HEK293 (cell line): ENCODE measurements around the gene TMEM239.
A peak's percentile ranks its signal among the peaks of the same experiment; 100 is the strongest.

ENCODE experiments used
- CTCF ChIA-PET: fragments of 350-600 bp; formaldehyde crosslinking; extraction: SDS; loops from one replicate; lab custom pipeline; 2021; ENCODE audit warnings: antibody characterized with exemption; lab: Yijun Ruan, JAX
- POLR2A ChIA-PET: fragments of 300-600 bp; formaldehyde crosslinking; extraction: SDS; loops from one replicate; lab custom pipeline; 2020; ENCODE audit warnings: antibody characterized with exemption, inconsistent platforms; lab: Yijun Ruan, JAX
- H3K27ac ChIP-seq: fragments of 200-500 bp; sonication (Bioruptor generic); 2 replicates; pipeline ENCODE4 v1.5.1; 2014; ENCODE audit warnings: low read depth, low read length, control low read depth, inconsistent platforms; ENCODE audit errors: extremely low read depth
- H3K36me3 ChIP-seq, 2 experiments: fragments of 200-500 bp in 1 of 2; sonication (Bioruptor generic) in 1 of 2; 1 replicate in 1 of 2; 2 replicates in 1 of 2; pipeline ENCODE4 v1.5.1; 2014 to 2017; ENCODE audit warnings: inconsistent platforms in 2 of 2, low read length in 2 of 2; ENCODE audit not compliant: control insufficient read depth in 2 of 2, insufficient read depth in 1 of 2
- H3K4me1 ChIP-seq: fragments of 200-500 bp; sonication (Bioruptor generic); 2 replicates; pipeline ENCODE4 v1.5.1; 2014; ENCODE audit warnings: mild to moderate bottlenecking, low read length, inconsistent platforms; ENCODE audit not compliant: control insufficient read depth, insufficient read depth
- H3K4me3 ChIP-seq: 2 replicates; pipeline ENCODE4 v1.5.1; 2011; ENCODE audit warnings: low read depth, mild to moderate bottlenecking, control low read depth, low read length, moderate library complexity
- H3K9me3 ChIP-seq: fragments of 200-500 bp; sonication (Bioruptor generic); 2 replicates; pipeline ENCODE4 v1.5.1; 2014; ENCODE audit warnings: low read depth, low read length, inconsistent platforms; ENCODE audit not compliant: control insufficient read depth, insufficient read depth
- FEZF1 ChIP-seq: fragments of 450-650 bp; formaldehyde crosslinking; IDR thresholded peaks from 2 replicates; pipeline ENCODE4 v1.5.1; 2016; ENCODE audit warnings: missing biosample characterization, missing genetic modification characterization
- GLIS1 ChIP-seq: fragments of 450-650 bp; formaldehyde crosslinking; IDR thresholded peaks from 2 replicates; pipeline ENCODE4 v1.5.1; 2016; ENCODE audit warnings: missing biosample characterization, missing genetic modification characterization
- HOXD13 ChIP-seq: sonication (generic); formaldehyde crosslinking; IDR thresholded peaks from 2 replicates; pipeline ENCODE4 v1.8.0; 2022; ENCODE audit warnings: missing genetic modification reagents, borderline replicate concordance
- KLF7 ChIP-seq: fragments of 450-650 bp; formaldehyde crosslinking; IDR thresholded peaks from 2 replicates; pipeline ENCODE4 v1.5.1; 2016; ENCODE audit warnings: missing biosample characterization, missing genetic modification characterization, borderline replicate concordance
- OSR2 ChIP-seq: fragments of 450-650 bp; formaldehyde crosslinking; IDR thresholded peaks from 2 replicates; pipeline ENCODE4 v1.5.1; 2016; ENCODE audit warnings: missing biosample characterization, missing genetic modification characterization
- SETDB1 ChIP-seq: IDR thresholded peaks from one replicate; pipeline ENCODE4 v1.6.1; 2017; ENCODE audit warnings: mild to moderate bottlenecking, low read length, moderate library complexity, mixed read lengths; ENCODE audit not compliant: insufficient read length
- SP3 ChIP-seq: fragments of 450-650 bp; formaldehyde crosslinking; IDR thresholded peaks from 2 replicates; pipeline ENCODE4 v1.5.1; 2016; ENCODE audit warnings: missing biosample characterization, missing genetic modification characterization
- SP7 ChIP-seq: fragments of 450-650 bp; formaldehyde crosslinking; IDR thresholded peaks from 2 replicates; pipeline ENCODE4 v1.5.1; 2016; ENCODE audit warnings: missing biosample characterization, missing genetic modification characterization
- TCF7L2 ChIP-seq: IDR thresholded peaks from 2 replicates; pipeline ENCODE4 v1.6.1; 2011; ENCODE audit warnings: low read depth, mild to moderate bottlenecking, inconsistent platforms, low read length, moderate library complexity, borderline replicate concordance
- TRIM28 ChIP-seq: IDR thresholded peaks from 2 replicates; pipeline ENCODE4 v1.6.1; 2011; ENCODE audit warnings: low read length, control low read depth, borderline replicate concordance
- YY1 ChIP-seq: fragments of 450-650 bp; formaldehyde crosslinking; IDR thresholded peaks from 2 replicates; pipeline ENCODE4 v1.5.1; 2018; ENCODE audit warnings: missing biosample characterization, missing genetic modification characterization
- ZBTB21 ChIP-seq: fragments of 450-650 bp; formaldehyde crosslinking; IDR thresholded peaks from 2 replicates; pipeline ENCODE4 v1.5.1; 2017; ENCODE audit warnings: missing biosample characterization, missing genetic modification characterization
- ZNF157 ChIP-seq: fragments of 450-650 bp; formaldehyde crosslinking; IDR thresholded peaks from 2 replicates; pipeline ENCODE4 v1.5.1; 2016; ENCODE audit warnings: missing biosample characterization, missing genetic modification characterization
- ZNF274 ChIP-seq, 2 experiments: fragments of 200-500 bp in 1 of 2; fragments of 450-650 bp in 1 of 2; sonication (Bioruptor generic) in 1 of 2; formaldehyde crosslinking in 1 of 2; IDR thresholded peaks; 2 replicates each; pipeline versions ENCODE4 v1.5.1 to v1.6.1; 2014 to 2016; ENCODE audit warnings: borderline replicate concordance in 1 of 2, inconsistent platforms in 1 of 2, low read length in 1 of 2, missing biosample characterization in 1 of 2, missing genetic modification characterization in 1 of 2
- ZNF366 ChIP-seq: fragments of 450-650 bp; formaldehyde crosslinking; conservative IDR thresholded peaks from 2 replicates; pipeline ENCODE4 v1.5.1; 2016; ENCODE audit warnings: missing biosample characterization, missing genetic modification characterization
- ZNF391 ChIP-seq: fragments of 450-650 bp; formaldehyde crosslinking; IDR thresholded peaks from 2 replicates; pipeline ENCODE4 v1.5.1; 2016; ENCODE audit warnings: low read depth, missing biosample characterization, missing genetic modification characterization, borderline replicate concordance
- ZNF394 ChIP-seq: fragments of 450-650 bp; formaldehyde crosslinking; IDR thresholded peaks from 2 replicates; pipeline ENCODE4 v1.5.1; 2016; ENCODE audit warnings: missing biosample characterization, missing genetic modification characterization, mild to moderate bottlenecking, moderate library complexity, borderline replicate concordance
- ZNF529 ChIP-seq: fragments of 450-650 bp; formaldehyde crosslinking; IDR thresholded peaks from 2 replicates; pipeline ENCODE4 v1.5.1; 2017; ENCODE audit warnings: missing genetic modification characterization, missing biosample characterization; ENCODE audit not compliant: insufficient replicate concordance
- ZNF560 ChIP-seq: fragments of 450-650 bp; formaldehyde crosslinking; IDR thresholded peaks from 2 replicates; pipeline ENCODE4 v1.5.1; 2017; ENCODE audit warnings: missing biosample characterization, missing genetic modification characterization, borderline replicate concordance
- ZNF629 ChIP-seq: fragments of 450-650 bp; formaldehyde crosslinking; IDR thresholded peaks from 2 replicates; pipeline ENCODE4 v1.5.1; 2017; ENCODE audit warnings: missing biosample characterization, missing genetic modification characterization
- ZSCAN16 ChIP-seq: fragments of 450-650 bp; formaldehyde crosslinking; IDR thresholded peaks from 2 replicates; pipeline ENCODE4 v1.5.1; 2016; ENCODE audit warnings: missing biosample characterization, missing genetic modification characterization
- TF ChIP-seq, protein P1 (sequence below): fragments of 450-650 bp; formaldehyde crosslinking; optimal IDR thresholded peaks from 2 replicates; pipeline ENCODE3; 2016; ENCODE audit warnings: missing biosample characterization, mild to moderate bottlenecking, missing genetic modification characterization
- TF ChIP-seq, protein P2 (sequence below): fragments of 450-650 bp; formaldehyde crosslinking; IDR thresholded peaks from 2 replicates; pipeline ENCODE4 v1.5.1; 2016; ENCODE audit warnings: missing biosample characterization, missing genetic modification characterization, low read depth
- TF ChIP-seq, protein P3 (sequence below): fragments of 450-650 bp; formaldehyde crosslinking; IDR thresholded peaks from 2 replicates; pipeline ENCODE4 v1.5.1; 2016; ENCODE audit warnings: missing biosample characterization, missing genetic modification characterization

TMEM239 gene

DNA sequence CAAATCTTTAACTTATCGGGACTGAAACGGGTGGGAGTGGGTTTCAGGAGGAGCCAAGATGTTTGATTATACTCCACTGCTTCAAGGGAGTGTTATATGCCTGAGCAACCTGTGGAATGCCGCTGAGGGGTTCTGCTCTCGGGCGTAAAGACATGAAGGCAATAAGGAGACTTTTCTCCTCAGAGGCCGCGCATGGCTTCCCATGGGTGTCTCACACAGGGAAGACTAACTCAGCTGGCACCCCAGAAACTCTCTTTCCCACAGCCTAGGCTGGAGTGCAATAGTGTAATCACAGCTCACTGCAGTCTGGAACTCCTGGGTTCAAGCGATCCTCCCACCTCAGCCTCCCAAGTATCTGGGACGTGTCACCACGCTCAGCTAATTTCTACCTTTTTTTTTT, 6.5 kb upstream of the TMEM239 start (continued):
- TF ChIP-seq HOXD13, result no peak

DNA sequence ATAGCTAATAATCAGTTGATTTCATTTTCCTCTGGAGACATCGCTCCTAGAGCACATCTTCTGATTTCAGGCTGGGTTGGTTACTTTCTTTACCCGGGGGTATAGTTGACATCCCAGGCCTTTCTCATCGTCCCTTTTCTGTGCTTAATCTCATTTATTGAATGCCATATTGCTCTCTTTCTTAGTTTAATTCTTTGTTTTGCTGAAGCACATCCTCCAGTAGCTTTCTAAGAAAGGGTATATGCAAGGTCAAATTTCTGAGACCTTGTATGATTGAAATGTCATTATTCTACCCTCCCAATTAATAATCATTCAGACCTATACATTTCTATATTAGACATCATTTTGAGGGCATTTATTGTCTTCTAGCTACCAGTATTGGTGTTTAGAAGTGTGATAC, 4.0 kb upstream of the TMEM239 start:
- peaks cover 10% of the 10 kb centered on the region for H3K4me1 ChIP-seq
- no peak overlapping the region for H3K4me3 ChIP-seq
- CTCF ChIA-PET, result interaction anchor here (0.5 to 1.3 kb wide), 3 partner anchors 15 to 59 kb away, joined by 3 to 7 read pairs (median 6); no protein-coding TSS in a partner anchor
- H3K27ac ChIP-seq, result no peak overlapping the region
- POLR2A ChIA-PET, result no interaction called here
- peaks cover 2% of the 10 kb centered on the region; the same call in 1 of the 2 replicates for H3K9me3 ChIP-seq
- peak; percentile 90 for TF ChIP-seq SETDB1
- peak; percentile 58; the same call in 1 of the 2 replicates for TF ChIP-seq TRIM28
- no peak for TF ChIP-seq ZNF157 (tag by site-specific recombination)
- no peaks in the 10 kb centered on the region for H3K36me3 ChIP-seq

DNA sequence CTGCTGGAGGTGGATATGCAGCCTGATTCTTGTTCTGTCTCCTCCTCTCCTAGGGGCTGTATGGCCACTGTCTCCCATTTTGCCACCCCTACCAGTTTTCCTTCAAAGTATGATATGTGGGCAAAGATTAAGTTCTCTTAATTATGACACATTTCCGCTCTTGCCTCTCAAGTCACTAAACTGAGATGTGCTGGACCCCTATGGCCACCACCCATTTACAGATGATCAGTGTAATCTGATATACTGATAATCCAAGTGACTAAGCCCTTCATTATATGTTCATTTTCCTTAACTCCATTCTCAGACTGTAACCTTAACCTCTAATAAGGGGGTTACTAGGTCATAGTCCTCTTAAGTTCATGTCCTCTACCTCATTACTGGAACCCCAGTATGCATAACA, 2.1 kb upstream of the TMEM239 start:
- Histone ChIP-seq H3K36me3 (no peaks in the 10 kb centered on the region), H3K27ac (no peak overlapping the region), H3K4me3 (no peak overlapping the region), H3K9me3 (peaks cover 2% of the 10 kb centered on the region; the same call in 1 of the 2 replicates), H3K4me1 (peaks cover 10% of the 10 kb centered on the region)
- POLR2A ChIA-PET, result interaction anchor here (0.7 to 1.2 kb wide), 2 partner anchors 19 to 27 kb away, joined by 4 read pairs; partner anchors contain the start of genes PCED1A and VPS16
- CTCF ChIA-PET, result interaction anchor here (0.9 kb wide), 1 partner anchor 62 kb away, joined by 4 read pairs; no protein-coding TSS in a partner anchor
- TF ChIP-seq ZBTB21 (tag by site-specific recombination), result no peak
- TF ChIP-seq ZSCAN16 (tag by site-specific recombination), result no peak
- no peak for TF ChIP-seq ZNF394 (tag by site-specific recombination)
- no peak for TF ChIP-seq ZNF274 (IDR thresholded peaks at IDR 0.05; ENCODE audit: low read length)
- no peak for TF ChIP-seq ZNF274 (tag by site-specific recombination; IDR thresholded peaks at IDR 0.05; ENCODE audit: borderline replicate concordance)
- no peak for TF ChIP-seq ZNF560 (tag by site-specific recombination)
- TF ChIP-seq YY1, result no peak
- TF ChIP-seq SP3 (tag by site-specific recombination), result no peak
- TF ChIP-seq FEZF1, result peak; percentile 22; the same call in 1 of the 2 replicates
- peak; percentile 87 for TF ChIP-seq SP7 (tag by site-specific recombination)
- TF ChIP-seq KLF7 (tag by site-specific recombination), result no peak
- TF ChIP-seq, protein P1, sequence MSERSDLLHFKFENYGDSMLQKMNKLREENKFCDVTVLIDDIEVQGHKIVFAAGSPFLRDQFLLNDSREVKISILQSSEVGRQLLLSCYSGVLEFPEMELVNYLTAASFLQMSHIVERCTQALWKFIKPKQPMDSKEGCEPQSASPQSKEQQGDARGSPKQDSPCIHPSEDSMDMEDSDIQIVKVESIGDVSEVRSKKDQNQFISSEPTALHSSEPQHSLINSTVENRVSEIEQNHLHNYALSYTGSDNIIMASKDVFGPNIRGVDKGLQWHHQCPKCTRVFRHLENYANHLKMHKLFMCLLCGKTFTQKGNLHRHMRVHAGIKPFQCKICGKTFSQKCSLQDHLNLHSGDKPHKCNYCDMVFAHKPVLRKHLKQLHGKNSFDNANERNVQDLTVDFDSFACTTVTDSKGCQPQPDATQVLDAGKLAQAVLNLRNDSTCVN (tag by site-specific recombination), result no peak
- no peak for TF ChIP-seq ZNF529 (tag by site-specific recombination)

DNA sequence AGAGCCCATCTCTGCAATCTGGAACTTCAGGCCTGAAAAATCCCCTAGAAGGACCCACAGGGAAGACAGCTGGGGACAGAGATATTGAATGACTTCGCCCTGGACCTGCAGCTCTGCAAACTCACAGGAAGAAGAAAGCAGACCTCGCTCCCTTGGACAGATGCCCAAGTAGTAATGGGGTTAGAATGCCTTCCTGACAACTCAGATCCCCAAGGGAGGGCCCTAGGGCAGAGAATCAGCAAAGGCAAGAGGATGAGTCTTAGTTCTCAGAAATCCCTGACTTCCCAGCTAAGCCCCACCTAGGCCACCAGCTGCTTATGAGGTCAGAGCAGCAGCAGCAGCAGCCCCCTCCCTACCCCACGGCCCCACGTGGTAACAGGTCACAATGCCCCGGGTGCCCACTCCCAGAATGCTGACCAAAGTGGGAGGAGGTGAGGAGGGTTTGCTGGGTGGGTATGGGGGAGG, 1.5 kb upstream of the TMEM239 start, which contains the start of gene C20orf141:
Gene C20orf141, plus strand, starts transcription at position 401 of the 465 bp plus-strand sequence. CDS start 198 bp downstream, outside the sequence.
- Histone ChIP-seq H3K4me1 (peaks cover 10% of the 10 kb centered on the region), H3K9me3 (peaks cover 2% of the 10 kb centered on the region; the same call in 1 of the 2 replicates), H3K4me3 (no peak within 1 kb of the TSS), H3K27ac (0 out of 2 replicates have a peak within 1 kb of the TSS, but pooled peaks have one; percentile 12), H3K36me3 (no peaks in the 10 kb centered on the region)
- CTCF ChIA-PET, result interaction anchor here (0.7 to 0.9 kb wide), 3 partner anchors 63 to 187 kb away, joined by 3 to 5 read pairs (median 4); no protein-coding TSS in a partner anchor
- POLR2A ChIA-PET, result interaction anchor here (0.9 to 1.2 kb wide), 2 partner anchors 25 to 26 kb away, joined by 4 read pairs; partner anchors contain the start of genes PCED1A and VPS16
- TF ChIP-seq OSR2 (tag by site-specific recombination) (0 out of 2 replicates have a peak, but pooled peaks have one; percentile 15), ZNF629 (peak; percentile 70), GLIS1 (tag by site-specific recombination) (peak; percentile 97), ZNF391 (tag by site-specific recombination) (no peak), TCF7L2 (no peak), ZNF366 (tag by site-specific recombination) (0 out of 2 replicates have a peak, but pooled peaks have one; percentile 24)
- TF ChIP-seq, protein P2, sequence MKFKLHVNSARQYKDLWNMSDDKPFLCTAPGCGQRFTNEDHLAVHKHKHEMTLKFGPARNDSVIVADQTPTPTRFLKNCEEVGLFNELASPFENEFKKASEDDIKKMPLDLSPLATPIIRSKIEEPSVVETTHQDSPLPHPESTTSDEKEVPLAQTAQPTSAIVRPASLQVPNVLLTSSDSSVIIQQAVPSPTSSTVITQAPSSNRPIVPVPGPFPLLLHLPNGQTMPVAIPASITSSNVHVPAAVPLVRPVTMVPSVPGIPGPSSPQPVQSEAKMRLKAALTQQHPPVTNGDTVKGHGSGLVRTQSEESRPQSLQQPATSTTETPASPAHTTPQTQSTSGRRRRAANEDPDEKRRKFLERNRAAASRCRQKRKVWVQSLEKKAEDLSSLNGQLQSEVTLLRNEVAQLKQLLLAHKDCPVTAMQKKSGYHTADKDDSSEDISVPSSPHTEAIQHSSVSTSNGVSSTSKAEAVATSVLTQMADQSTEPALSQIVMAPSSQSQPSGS (tag by site-specific recombination), result no peak
- TF ChIP-seq, protein P3, sequence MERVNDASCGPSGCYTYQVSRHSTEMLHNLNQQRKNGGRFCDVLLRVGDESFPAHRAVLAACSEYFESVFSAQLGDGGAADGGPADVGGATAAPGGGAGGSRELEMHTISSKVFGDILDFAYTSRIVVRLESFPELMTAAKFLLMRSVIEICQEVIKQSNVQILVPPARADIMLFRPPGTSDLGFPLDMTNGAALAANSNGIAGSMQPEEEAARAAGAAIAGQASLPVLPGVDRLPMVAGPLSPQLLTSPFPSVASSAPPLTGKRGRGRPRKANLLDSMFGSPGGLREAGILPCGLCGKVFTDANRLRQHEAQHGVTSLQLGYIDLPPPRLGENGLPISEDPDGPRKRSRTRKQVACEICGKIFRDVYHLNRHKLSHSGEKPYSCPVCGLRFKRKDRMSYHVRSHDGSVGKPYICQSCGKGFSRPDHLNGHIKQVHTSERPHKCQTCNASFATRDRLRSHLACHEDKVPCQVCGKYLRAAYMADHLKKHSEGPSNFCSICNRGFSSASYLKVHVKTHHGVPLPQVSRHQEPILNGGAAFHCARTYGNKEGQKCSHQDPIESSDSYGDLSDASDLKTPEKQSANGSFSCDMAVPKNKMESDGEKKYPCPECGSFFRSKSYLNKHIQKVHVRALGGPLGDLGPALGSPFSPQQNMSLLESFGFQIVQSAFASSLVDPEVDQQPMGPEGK, result peak; percentile 48
